Type B pancreatic cell (in vitro differentiated cells): ENCODE measurements around the gene TMEM272. TPM values are rescaled to one million over a fixed set of nuclear protein-coding genes. Genes with fewer than 3 reads are reported as not detected.

ENCODE experiments used
- DNase-seq: peaks from one replicate; pipeline ENCODE4 v3.0.0; 2021; ENCODE audit warnings: mixed read lengths; ENCODE audit not compliant: unreplicated experiment; ENCODE audit errors: extremely low spot score
- H3K27ac Mint-ChIP-seq: 2 replicates; pipeline ENCODE4 v1.8.0; 2021; ENCODE audit warnings: mild to moderate bottlenecking, mixed read lengths
- H3K27me3 Mint-ChIP-seq: 2 replicates; pipeline ENCODE4 v1.8.0; 2021; ENCODE audit warnings: mixed read lengths
- H3K36me3 Mint-ChIP-seq: 2 replicates; pipeline ENCODE4 v1.8.0; 2021; ENCODE audit warnings: mixed read lengths
- H3K4me1 Mint-ChIP-seq: one replicate; pipeline ENCODE4 v1.8.0; 2021; ENCODE audit warnings: mixed read lengths; ENCODE audit not compliant: unreplicated experiment
- H3K4me3 Mint-ChIP-seq: 2 replicates; pipeline ENCODE4 v1.8.0; 2021; ENCODE audit warnings: mild to moderate bottlenecking, mixed read lengths
- H3K9me3 Mint-ChIP-seq: 2 replicates; pipeline ENCODE4 v1.8.0; 2021; ENCODE audit warnings: mixed read lengths
- total RNA-seq: library from RNA; stranded (reverse); gene quantifications from 2 replicates; pipeline ENCODE4 v1.2.1, GENCODE V29; 2021; ENCODE audit warnings: low replicate concordance
- TF ChIP-seq, protein P1 (sequence below): fragments of 200-600 bp; sonication (generic); conservative IDR thresholded peaks from 2 replicates; pipeline ENCODE4 v1.5.0; 2021; ENCODE audit warnings: antibody characterized with exemption, mild to moderate bottlenecking

TMEM272 gene
- total RNA-seq, 1 donor from 2014 or later = 0.63 TPM

DNA sequence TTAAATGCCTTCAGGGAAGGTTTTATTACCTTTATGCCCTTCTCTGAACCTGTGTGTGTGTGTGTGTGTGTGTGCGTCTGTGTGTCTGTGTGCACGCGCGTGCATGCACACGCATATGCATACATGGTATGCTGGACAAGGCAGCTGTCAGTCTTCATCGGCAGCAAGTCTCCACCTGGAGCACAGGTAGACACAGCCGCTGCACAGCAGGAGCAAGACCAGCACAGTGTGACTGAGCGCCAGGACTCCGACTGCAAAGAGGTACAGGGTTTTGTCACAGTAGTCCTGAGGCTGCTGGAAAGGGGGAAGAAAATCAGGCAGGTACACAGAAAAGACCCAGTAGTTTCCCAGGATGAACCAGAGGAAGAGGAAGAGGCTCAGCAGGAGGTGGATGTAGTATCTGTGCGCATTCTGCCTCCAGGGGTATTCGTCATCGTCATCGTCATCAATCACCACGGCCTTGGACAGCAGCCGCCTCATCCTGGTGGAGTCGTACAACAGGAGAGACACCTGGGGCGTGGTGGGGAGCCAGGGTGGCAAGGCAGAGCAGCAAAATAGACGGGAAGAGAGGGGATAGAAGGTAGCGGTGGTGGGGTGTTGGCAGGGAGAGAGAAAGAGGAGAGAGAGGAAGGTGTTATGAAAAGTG, 28.2 kb downstream of the TMEM272 start:
- no peak for DNase-seq
- Mint-ChIP-seq H3K9me3 (no peaks in the 10 kb centered on the region), H3K4me1 (peaks cover 12% of the 10 kb centered on the region), H3K27ac (peak overlapping the region; percentile 62), H3K27me3 (peaks cover 11% of the 10 kb centered on the region), H3K36me3 (no peaks in the 10 kb centered on the region), H3K4me3 (peak overlapping the region; percentile 9)
- TF ChIP-seq, protein P1, sequence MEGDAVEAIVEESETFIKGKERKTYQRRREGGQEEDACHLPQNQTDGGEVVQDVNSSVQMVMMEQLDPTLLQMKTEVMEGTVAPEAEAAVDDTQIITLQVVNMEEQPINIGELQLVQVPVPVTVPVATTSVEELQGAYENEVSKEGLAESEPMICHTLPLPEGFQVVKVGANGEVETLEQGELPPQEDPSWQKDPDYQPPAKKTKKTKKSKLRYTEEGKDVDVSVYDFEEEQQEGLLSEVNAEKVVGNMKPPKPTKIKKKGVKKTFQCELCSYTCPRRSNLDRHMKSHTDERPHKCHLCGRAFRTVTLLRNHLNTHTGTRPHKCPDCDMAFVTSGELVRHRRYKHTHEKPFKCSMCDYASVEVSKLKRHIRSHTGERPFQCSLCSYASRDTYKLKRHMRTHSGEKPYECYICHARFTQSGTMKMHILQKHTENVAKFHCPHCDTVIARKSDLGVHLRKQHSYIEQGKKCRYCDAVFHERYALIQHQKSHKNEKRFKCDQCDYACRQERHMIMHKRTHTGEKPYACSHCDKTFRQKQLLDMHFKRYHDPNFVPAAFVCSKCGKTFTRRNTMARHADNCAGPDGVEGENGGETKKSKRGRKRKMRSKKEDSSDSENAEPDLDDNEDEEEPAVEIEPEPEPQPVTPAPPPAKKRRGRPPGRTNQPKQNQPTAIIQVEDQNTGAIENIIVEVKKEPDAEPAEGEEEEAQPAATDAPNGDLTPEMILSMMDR = no peak

DNA sequence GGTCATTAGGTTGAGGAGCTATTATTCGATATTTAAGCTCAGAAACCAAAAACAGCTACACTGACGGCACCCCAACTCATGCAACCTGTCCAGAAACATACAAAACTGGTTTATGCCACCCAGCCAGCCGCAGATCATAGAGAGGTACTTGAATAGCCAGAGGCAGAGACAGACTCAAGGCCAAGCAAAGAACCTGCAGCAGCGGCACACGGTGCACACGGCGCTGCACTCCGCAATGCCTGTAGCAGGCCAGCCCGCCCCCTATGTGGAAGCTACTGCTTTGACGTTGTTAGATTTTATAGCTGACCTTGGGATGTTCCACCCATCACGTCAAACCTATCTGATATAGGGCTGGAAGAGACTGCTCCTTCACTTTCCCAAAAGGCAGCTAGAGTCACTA, 29.1 kb downstream of the TMEM272 start:
- no peak for DNase-seq
- Mint-ChIP-seq H3K36me3 (no peaks in the 10 kb centered on the region), H3K9me3 (no peaks in the 10 kb centered on the region), H3K4me3 (peak overlapping the region; percentile 44), H3K27me3 (peaks cover 11% of the 10 kb centered on the region), H3K4me1 (peaks cover 12% of the 10 kb centered on the region), H3K27ac (peak overlapping the region; percentile 55)
- TF ChIP-seq, protein P1 = no peak

DNA sequence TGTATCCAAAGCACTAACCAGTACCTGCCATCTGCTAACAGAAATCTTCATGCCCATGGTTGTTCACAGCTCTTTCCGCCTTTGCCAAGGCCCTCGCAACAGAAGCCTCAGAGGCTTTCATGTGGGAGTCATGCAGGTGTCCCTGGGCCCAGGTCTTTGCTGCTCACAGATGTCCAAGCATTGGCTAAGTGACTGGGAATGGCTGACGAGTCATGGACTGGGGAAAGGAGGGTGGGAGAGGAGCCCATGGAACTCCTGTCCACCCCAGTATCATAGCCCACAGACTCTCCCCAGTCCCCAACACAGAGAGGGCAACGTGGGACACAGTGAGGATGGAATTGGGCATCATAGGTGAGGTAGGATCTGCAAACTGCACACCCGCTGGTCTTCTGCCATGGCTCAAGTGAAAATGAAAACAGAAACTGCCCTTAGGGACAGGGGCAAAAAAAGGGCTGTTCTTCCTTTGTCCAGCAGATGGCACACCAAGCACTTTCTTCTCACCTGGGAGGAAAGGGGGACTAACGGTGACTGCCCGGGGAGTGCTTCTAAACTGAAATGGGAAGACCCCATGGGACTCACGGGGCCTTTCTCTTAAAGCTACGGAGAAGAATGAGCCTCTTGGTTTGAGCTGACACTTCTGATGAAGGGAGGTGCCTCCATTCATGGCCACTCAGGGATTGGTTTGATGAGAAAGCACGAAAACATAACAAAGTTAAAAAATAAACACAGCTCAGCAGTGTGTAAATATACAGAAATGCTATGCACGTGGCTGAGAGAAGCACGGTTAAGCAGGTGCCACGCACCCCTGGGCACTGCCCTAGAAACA, 29.9 kb downstream of the TMEM272 start:
- H3K4me3 Mint-ChIP-seq = peak overlapping the region; percentile 76
- H3K27ac Mint-ChIP-seq = peak overlapping the region; percentile 55
- H3K4me1 Mint-ChIP-seq = peaks cover 12% of the 10 kb centered on the region
- no peak for DNase-seq
- no peaks in the 10 kb centered on the region for H3K36me3 Mint-ChIP-seq
- no peaks in the 10 kb centered on the region for H3K9me3 Mint-ChIP-seq
- peaks cover 11% of the 10 kb centered on the region for H3K27me3 Mint-ChIP-seq
- TF ChIP-seq, protein P1 = peak; percentile 86

DNA sequence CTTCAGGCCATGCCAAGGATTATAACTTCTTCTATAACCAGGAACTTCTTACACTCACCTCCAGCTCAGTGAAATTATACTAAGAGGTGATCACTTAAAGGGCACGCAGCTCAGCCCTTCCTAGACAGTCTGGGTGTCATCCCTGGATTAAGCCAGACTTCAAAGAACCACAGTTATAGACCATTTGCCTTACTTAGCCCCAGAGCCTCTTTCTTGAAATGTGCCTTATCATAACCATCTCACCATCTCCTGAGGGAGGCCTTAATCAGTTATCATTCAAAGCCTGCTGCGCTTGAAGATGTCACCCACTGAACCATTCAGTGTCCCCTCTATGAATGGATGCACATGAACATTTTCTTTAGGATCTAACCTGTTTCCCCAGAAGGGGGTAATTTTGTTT, 30.9 kb downstream of the TMEM272 start:
- peaks cover 12% of the 10 kb centered on the region for H3K4me1 Mint-ChIP-seq
- no peaks in the 10 kb centered on the region for H3K36me3 Mint-ChIP-seq

DNA sequence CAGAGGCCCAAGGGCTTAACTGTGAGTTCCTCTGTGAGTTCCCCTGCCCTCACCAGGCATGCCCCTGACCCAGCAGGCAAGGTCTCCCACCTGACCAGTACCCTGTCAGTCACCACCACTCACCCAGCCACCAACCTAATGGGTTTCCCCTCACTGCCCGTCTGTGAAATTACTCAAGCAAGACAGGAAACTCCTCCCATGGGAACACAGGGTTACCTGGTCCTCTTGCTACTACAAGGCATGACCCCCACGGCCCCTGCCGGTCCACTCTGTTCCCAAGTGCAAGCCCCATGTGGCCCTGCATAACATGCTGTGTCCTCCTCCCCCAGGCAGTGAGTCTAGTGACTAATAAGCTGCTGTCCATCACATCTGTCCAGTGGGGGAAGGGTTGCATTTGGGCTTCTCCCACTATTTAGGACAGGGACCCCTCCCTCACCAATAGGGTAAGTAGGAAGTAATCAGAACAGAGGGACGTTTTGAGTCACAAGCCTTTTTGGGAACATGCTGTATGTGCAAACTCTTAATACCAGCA, 33.0 kb downstream of the TMEM272 start:
- no peaks in the 10 kb centered on the region for H3K9me3 Mint-ChIP-seq
- TF ChIP-seq, protein P1 = no peak
- H3K27ac Mint-ChIP-seq = no peak overlapping the region
- H3K36me3 Mint-ChIP-seq = no peaks in the 10 kb centered on the region
- peaks cover 6% of the 10 kb centered on the region for H3K4me1 Mint-ChIP-seq
- H3K4me3 Mint-ChIP-seq = no peak overlapping the region
- no peaks in the 10 kb centered on the region for H3K27me3 Mint-ChIP-seq
- no peak for DNase-seq

More for the DNA sequence above, 30.9 kb downstream of the TMEM272 start:
- TF ChIP-seq, protein P1 = no peak
- no peak overlapping the region for H3K4me3 Mint-ChIP-seq
- H3K9me3 Mint-ChIP-seq = no peaks in the 10 kb centered on the region
- no peak overlapping the region for H3K27ac Mint-ChIP-seq
- no peak for DNase-seq
- peaks cover 9% of the 10 kb centered on the region for H3K27me3 Mint-ChIP-seq
